Stimulated activated naive CD4-positive, alpha-beta T cell treated with Interleukin-2 at 50 U/mL for 16 hours (primary cell): Measurements from ENCODE around the gene NDUFB5.
"Not testable (repeated sequence)": the region's sequence is repeated elsewhere in the genome, so short reads cannot be mapped to it uniquely, and the experiment has no call there.

ENCODE experiments used
- DNase-seq: peaks from one replicate; lab custom pipeline; 2025; lab: John Stamatoyannopoulos, UW

The NDUFB5 gene

DNA sequence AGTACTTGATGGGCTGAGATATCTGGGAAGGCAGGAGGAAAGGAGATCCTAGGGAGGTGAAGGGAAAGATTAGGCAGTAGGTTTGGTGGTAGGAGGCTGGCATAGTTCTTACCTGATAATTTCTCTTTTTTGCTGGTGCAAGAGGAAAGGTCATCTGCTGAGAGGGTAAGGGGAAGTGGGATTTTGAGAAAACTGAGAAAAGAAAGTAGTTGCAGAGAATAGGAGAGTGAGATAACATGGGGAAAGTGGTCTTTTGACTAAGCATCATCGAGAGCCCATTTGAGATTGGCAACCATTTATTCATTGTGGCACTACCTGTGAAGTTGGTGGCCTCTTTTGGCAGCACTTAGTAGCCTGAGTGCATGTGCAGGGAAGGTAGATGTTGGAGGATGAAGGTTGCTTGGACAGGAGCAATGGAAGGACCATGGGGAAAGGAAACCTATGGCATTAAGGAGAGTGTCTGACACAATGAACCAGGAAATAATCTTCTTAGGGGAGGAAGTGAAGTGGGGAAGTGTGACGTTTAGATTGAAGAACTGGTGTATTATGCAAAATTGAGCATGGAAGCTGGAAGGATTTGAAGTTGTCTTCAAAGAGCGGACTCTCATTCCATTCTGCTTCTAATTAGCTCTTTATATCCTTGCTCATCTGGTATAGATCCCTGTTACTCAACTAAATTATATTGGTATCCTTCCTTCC, 26.3 kb downstream of the NDUFB5 start:
- DNase-seq = no peak

DNA sequence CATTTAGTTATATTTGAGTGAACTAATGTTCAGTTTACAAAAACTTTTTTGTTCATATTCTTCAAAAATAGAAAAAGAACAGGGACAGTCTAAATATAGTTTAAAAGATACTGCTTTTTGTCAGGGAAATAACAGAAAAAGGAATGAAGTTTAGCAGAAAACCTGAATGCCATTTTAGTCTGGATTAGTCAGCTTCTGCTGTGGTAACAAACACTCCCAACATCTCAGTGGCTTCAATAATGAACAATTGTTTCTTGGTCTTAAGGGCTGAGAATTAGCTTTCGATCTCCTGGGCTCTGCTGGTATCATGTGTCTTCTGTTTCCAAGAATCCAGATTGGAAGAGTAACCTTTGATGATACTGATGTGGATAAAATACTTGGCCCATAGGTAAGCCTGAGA, 35.9 kb downstream of the NDUFB5 start:
- DNase-seq = no peak

DNA sequence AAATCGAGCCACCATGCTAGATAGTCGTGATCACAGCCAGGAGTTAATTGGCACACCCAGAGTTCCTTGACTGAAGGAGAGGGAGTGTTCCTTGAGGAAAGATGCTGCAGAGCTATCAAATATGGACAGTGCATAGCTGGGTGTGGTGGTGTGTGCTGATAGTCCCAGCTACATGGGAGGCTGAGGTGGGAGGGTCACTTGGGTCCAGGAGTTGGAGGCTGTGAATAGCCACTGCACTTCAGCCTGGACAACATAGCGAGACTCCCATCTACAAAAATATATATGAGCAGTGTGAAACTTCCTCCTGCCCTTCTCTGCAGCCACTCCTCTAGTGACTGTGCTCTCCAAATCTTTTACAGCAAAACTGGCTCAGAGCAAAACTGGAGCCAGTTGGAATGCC, 38.3 kb downstream of the NDUFB5 start:
- no peak for DNase-seq

DNA sequence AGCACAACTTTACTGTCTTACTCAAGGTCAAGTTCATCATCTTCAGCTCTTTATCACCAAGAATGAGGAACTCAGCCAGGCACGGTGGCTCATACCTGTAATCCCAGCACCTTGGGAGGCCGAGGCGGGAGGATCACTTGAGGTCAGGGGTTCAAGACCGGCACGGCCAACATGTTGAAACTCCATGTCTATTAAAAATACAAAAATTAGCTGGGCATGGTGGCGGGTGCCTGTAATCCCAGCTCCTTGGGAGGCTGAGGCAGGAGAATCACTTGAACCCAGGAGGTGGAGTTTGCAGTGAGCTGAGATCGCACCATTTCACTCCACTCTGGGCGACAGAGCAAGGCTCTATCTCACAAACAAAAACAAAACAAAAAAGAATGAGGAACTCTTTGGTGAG, 39.2 kb downstream of the NDUFB5 start:
- not testable (repeated sequence) for DNase-seq

DNA sequence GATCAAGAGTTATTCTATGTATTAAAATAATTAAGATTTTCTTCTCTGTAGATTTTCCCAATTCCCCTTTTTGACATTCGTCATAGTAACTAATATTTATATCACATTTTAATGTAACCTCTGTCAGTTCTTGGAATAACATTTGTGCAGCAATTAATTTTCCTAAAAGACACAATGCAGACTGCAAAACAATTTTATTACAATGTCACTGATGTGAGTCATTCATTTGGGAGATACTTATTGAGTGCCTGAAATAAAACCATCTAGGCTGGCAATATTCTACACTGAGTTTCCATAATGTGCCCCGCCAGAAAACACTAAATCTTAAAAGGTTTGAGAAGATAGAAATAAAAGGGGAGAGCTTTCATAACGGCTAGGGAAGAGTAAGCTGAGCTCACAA, 41.6 kb downstream of the NDUFB5 start:
- DNase-seq = no peak

DNA sequence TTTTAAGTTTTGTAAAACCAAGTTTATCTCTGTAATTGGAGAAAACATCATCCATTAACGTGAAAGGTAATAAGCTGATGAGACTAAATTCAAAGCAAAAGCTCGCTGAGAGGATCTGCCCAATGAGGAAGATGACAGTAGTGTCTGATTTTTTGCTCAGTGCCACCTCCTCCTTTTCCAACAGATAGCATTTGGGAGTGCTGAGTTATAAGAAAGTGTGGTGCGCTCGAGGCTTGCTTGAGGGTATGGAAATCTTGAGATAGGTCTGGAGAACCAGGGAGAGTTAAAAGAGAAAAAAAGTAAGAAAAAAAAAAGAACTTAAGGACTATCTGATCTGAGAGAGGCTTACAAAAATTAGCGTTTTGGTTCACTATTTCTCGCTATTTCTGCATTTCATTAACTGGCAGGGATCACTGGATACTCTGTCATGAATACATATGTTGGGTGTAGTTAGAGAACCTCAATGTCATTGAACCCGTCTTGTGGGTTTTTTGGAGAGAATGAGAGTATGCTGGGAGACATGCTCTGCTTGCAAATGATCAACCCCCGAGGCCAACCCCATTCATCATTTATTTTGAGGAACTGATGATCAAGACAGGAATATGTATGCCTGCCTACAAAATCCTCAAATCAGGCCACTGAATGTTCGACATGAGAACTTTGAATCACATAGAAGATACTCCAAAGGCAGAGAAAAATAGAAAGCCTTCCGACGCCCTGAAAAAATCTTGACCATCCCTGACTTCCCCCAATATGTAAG, 47.3 kb downstream of the NDUFB5 start:
- DNase-seq = no peak

DNA sequence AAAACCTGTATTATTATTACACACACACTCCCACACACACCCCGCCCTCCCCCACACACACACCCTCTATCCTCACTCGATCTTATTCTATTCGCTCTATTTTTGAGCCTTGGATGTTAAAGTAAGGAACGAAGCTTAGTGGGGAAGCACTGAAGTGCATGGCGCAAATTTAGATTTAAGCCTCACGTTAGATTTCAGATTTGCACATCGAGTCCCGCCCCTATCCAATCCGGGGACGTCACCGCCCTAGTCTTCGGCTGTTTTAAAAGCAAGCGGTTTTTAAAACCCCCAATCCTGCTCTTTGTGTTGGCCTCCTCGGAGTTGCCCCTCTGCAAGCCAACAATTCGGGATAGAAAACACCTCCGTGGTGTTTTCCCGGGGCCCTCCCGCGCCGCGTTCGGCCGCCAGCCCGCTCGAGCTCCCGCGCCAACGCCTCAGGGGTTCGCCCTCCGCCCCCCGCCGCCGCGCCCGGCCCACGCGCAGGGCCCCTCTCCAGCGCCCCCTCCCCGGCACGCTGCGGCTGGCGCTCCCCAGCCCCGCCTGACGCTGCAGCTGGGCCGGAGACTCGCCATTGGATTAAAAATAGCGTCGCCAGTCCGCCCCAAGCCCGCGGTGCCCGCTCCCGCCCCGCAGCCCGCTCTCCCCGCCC, 48.0 kb downstream of the NDUFB5 start, which contains the start of gene USP13:
Gene USP13, plus strand, starts transcription at position 594 of the 649 bp plus-strand sequence. CDS start 186 bp downstream, outside the sequence.
- DNase-seq = peak; percentile 61

DNA sequence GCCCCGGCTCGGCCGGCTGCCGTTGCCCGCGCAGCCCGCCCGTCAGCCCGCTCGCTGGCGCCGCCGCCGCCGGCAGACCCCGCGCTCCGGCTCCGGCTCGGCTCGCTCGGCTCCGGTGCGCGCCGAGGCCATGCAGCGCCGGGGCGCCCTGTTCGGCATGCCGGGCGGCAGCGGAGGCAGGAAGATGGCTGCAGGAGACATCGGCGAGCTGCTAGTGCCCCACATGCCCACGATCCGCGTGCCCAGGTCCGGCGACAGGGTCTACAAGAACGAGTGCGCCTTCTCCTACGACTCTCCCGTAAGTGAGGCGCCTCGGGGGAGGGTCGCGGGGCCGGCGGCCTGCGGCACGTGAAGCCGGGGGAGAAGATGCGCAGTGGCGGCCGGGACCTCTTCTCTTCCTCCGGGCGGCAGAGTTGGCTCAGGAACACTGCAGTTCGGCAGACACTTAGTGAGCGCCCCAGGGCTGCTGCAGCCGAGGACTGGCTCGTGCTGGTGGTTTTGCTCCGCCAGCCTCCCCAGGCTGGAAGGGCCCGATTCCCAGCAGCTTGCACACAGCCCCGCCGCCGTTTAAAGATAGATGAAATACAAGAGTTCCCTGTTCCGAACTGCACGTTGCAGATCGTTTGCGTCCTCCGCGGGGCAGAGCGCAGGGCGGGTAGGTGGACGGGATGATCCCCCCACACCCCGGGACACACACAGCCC, 48.7 kb downstream of the NDUFB5 start:
- peak; percentile 61 for DNase-seq

DNA sequence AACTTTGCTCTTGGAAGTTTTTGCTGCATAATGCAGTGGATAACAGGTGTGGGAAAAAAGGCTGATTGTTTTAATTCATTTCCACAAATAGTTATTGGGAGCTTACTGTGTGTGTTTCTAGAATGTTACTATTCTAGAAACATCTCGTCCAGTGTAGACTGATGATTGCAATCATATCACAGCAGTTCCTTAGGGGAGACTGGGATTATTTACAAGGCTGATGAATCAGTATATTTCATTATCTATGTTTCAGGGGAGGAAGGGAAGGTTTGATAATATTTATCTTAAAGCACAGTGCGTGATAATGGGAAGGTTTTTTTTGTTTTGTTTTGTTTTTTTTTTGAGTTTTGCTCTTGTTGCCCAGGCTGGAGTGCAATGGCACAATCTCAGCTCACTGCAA, 50.6 kb downstream of the NDUFB5 start:
- no peak for DNase-seq

DNA sequence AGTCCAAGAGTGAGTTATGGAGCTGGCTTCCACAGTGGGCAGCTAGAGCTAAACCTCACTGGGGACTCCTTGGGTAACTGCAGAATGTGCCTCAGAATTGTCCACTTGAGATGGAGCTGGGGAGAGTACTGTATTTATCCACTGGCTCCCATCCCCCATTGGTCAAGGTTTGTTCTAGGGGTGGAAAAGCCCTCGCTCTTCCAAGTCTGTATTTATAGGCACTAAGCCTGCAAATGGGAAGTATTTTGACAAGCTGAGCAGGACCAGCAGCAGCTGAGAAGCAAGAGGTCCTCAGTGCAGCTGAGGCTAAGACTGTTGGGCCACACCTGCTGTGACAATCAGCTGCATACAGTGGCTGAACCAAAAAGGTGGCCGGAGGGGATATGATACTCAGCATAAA, 54.0 kb downstream of the NDUFB5 start:
- DNase-seq = no peak

DNA sequence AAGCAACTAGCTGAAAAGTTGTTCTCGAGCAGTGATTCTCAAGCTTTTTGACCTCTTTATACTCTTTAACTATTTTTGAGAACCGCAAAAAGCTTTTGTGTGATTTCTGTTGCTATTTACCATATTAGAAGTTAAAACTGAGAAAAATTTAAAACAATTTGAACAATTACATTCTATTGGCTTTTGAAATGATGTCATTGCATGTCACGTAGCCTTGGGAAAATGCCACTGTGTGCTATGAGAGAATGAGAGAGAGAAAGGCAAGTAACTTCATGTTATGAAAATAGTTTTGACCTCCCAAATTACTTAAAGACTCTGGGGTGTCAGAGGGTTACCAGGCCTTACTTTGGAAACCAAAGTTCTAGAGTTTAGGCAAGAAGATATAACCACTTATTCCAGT, 56.3 kb downstream of the NDUFB5 start:
- no peak for DNase-seq

DNA sequence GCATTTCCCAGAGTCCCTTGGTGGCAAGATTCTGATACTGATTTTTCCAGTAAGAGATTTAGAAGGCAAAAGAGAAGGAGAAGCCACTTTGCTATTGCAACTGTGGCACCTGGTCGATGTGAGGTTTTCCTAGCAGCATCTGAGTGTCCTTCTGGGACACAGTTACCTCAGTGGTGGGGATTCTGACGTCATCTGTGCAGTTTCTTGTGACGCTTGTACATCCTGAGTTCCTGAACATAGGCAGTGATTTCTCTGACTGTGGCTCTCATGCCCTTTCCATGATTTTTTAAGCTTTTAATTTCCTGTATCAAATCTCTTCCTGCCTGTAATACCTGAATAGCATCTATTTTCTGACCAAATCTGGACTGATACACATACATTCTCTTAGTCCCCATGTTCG, 57.2 kb downstream of the NDUFB5 start:
- no peak for DNase-seq

DNA sequence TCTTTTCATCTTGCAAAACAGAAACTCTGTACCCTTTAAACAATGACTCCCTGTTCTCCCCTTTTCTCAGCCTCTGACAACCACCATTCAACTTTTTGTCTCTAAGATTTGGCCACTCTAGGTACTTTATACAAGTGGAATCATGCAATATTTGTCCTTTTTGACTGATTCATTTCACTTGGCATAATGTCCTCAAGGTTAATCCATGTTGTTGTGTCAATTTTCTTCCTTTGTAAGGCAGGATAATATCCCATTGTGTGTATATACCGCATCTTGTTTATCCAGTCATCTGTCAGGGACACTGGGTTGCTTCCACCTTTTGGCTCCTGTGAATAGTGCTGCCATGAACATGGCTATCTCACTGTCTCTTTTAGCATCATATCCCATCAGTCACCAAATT, 58.5 kb downstream of the NDUFB5 start:
- no peak for DNase-seq

DNA sequence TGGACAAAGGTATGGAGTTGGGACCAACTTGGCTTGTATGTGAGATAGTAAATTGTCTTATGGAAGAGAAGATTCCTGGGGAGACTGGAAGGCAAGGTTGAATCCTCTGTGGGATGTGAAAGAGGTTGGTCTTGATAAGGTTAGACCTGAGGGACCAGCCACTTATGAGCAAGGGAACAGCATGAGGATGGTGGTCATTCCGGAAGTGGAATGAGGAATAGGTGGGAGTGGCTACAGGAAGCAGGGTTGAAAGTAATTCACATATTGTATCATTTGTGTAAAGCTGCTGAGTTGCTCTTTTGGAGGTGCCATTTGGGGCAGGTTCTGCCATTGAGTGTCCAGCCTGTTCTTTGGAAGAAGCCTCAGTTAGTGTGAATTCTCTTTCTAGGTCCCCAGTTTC, 61.4 kb downstream of the NDUFB5 start:
- no peak for DNase-seq

DNA sequence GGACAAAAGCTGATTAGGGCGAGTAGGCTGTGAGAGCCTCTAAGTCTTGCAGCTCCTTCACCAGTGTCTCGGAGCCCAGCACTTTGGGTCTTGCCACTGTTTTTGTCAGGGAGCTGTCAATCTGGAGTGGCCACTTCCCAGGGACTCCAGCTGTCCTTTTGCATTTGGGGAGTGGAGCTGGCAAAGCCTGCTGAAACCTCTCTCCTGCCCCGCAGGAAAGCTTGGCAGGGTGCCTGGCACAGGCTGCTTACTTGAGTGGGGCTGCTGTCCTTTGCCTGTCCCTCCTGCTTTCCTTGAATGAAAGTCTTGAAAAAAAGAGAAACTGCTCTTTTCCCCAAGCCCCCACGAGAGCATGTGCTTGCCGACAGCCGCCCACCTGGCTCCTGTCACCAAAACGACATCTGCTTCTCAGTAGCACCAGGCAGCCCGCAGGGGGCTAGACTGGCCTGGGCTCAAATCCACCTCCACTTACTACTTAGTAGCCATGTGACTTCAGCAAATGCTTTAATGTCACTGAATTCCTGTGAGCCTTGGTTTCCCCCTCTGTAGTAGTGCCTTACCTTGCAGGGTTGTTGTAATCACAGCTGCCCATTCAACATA, 61.9 kb downstream of the NDUFB5 start:
- DNase-seq = no peak

DNA sequence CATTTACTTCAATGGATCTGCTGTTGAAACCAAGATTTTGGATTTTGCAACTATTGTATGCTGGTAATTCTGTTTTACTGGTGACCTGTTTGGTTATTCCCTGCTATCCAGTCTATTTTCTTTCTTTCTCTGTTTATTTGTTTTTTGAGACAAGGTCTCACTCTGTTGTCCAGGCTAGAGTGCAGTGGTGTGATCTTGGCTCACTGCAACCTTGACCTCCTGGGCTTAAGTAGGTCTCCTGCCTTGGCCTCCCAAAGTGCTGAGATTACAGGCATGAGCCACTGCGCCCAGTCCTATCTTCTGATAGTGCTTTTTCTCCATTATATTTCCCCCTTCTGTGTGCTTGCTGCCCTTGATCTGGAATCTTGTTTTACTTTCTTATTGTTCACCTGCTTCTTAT, 63.8 kb downstream of the NDUFB5 start:
- no peak for DNase-seq

DNA sequence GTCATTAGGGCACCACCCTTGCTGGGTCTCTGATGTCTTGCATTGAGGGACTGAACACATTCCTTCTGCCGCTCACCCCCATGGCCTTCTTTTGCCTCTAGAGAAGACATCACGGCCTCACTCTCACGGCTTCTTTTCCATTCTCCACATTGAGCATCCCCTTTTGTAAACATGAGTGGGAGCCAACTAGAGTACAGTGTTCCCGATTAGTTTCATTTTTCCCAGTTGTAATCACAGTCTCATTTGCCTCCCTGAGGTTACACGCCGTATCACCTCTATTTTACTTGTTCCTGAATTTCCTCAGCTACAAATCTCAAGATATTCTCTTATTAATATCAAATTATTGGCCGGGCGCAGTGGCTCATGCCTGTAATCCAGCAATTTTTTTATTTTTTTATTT, 65.7 kb downstream of the NDUFB5 start:
- DNase-seq = no peak

DNA sequence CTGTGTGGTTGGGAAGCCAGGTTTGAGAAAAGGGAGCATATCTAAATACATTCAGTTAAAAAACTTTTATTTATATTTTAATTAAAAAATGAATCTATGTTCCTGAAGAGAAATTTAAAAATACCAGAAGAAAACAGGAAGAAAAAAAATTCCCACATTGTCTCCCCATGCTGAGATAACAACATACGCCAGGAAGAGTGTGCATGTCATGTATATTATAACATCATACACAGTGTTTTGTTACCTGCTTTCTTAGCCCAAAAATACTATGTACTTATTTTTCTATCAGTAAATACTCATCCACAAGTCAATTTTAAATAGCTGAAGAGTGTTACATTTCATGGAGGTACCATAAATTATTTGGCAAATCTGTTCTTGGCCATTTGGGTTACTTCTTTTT, 66.7 kb downstream of the NDUFB5 start:
- no peak for DNase-seq

DNA sequence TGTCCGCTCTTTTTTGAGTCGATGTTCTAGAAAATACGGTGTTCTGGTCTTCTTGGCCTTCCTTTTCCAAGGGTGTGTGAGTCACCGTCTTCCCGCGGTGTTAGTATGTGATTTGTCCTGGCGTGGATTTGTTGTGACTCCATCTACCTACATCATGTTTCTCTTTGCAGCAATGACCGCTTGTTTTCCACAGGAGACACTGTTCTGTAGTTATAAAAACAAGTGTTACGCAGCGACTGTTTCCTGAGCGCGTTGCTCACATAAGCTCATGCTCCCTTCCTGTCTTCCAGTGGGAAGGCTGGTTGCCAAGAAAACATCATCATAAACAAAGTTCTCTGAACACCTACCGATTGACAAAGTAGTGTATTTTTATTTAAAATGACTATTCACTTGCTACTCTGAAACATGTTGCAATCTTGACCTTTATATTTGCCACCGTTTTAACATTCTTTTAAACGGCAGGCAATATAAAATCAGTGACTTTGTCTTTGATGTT, 67.2 kb downstream of the NDUFB5 start:
- no peak for DNase-seq

DNA sequence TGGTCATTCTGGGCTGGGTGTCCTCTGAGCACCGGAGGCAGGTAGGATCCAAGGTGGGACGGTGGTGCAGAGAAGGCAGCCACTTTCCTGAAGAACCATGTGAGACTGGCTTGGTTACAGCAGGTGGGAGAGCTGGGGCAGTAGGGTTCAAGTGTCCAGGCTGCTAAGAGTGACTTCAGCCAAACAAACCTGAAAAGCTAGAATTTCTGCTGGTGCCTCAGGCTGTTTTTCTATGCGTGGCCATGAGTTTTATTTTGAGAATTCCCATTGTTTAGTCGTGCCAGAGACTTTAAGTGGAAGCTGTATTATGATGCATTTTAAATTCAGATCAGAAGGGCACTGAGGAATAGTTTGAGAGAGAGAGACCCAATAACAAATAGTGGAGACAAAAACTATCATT, 68.3 kb downstream of the NDUFB5 start:
- DNase-seq = no peak

DNA sequence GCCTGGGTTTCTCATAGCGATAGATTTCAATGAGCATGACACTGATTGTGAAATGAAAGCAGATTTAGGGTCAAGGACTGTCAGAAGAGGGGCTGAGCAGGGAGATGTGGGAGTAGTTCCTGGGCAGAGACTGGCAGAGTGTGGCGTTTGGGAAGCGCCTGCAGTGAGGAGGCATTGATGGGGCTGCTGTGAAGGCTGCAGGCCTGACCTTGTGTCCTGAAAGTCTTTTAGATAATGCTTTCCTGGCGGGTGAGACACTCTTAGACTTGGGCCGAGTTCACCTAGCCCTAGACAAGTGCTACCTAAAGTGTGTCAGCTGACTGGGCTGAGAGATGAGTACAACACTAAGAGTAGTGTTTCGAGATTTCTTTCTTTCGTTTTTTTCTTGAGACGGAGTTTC, 68.9 kb downstream of the NDUFB5 start:
- DNase-seq = no peak

DNA sequence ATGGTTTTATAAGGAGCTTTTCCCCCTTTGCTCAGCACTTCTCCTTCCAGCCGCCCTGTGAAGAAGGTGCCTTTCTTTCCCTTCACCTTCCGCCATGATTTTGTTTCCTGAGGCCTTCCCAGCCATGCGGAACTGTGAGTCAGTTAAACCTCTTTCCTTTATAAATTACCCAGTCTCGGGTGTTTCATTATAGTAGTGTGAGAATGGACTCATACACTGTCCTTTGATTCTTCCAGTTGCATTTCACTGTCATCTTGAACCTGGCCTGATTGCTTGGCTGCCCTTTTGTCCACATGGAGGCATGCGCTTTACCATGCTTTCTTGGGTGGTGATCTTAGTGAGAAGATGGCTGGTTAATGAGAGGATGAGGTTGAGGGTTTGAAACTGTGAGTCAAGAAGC, 71.5 kb downstream of the NDUFB5 start:
- no peak for DNase-seq
